Right atrium auricular region (tissue), 2 donors: ENCODE measurements around the gene PLCG1. TPM values are rescaled to one million over a fixed set of nuclear protein-coding genes. Genes with fewer than 3 reads are reported as not detected.
"Not testable (repeated sequence)": the region's sequence is repeated elsewhere in the genome, so short reads cannot be mapped to it uniquely, and the experiment has no call there.

Experiments
- DNase-seq: peaks from one replicate; pipeline ENCODE4 v3.0.0-alpha.2; 2019; ENCODE audit warnings: low spot score
- H3K27ac ChIP-seq, 2 donors: fragments of 200-600 bp; sonication (generic); 1 replicate in 1 of 2; 2 replicates in 1 of 2; pipeline ENCODE4 v1.5.1; 2016 to 2019
- H3K27me3 ChIP-seq, 2 donors: fragments of 200-600 bp; sonication (generic); one replicate each; pipeline versions ENCODE4 v1.5.1 to v1.6.0; 2017 to 2019
- H3K36me3 ChIP-seq: fragments of 200-600 bp; sonication (generic); one replicate; pipeline ENCODE4 v1.5.1; 2016
- H3K4me1 ChIP-seq, 2 donors: fragments of 200-600 bp; sonication (generic); one replicate each; pipeline versions ENCODE4 v1.5.1 to v1.6.0; 2017 to 2019
- H3K4me3 ChIP-seq, 2 donors: fragments of 200-600 bp; sonication (generic); 1 replicate in 1 of 2; 2 replicates in 1 of 2; pipeline ENCODE4 v1.5.1; 2017 to 2019; ENCODE audit warnings: mild to moderate bottlenecking in 1 of 2, moderate library complexity in 1 of 2
- H3K9me3 ChIP-seq, 2 donors: fragments of 200-600 bp; sonication (generic); one replicate each; pipeline ENCODE4 v1.5.1; 2019
- CTCF ChIP-seq, 2 donors: fragments of 200-600 bp; sonication (generic); IDR thresholded peaks; one replicate each; pipeline ENCODE4 v1.5.1; 2019; ENCODE audit warnings: antibody characterized with exemption in 2 of 2
- total RNA-seq, 2 donors: library from RNA; depleted of rRNA; stranded (reverse); fragments of >200 nt; gene quantifications; one replicate each; pipeline ENCODE4 v1.1.0, GENCODE V29; 2016

PLCG1 gene
- total RNA-seq, 2 donors from 2014 or later, result 24.1 to 59.5 TPM

- TF ChIP-seq CTCF (IDR thresholded peaks at IDR 0.05), result no peak
- Histone ChIP-seq H3K9me3 (no peaks in the 10 kb centered on the region), H3K4me3 (no peak overlapping the region), H3K36me3 (peaks cover 42% of the 10 kb centered on the region), H3K27me3 (no peaks in the 10 kb centered on the region), H3K4me1 (no peaks in the 10 kb centered on the region), H3K27ac (no peak overlapping the region)
- DNase-seq, result no peak
These were observed 10.6 kb upstream of the PLCG1 start for GRCh38 chr20:41126719-41127118.

DNA sequence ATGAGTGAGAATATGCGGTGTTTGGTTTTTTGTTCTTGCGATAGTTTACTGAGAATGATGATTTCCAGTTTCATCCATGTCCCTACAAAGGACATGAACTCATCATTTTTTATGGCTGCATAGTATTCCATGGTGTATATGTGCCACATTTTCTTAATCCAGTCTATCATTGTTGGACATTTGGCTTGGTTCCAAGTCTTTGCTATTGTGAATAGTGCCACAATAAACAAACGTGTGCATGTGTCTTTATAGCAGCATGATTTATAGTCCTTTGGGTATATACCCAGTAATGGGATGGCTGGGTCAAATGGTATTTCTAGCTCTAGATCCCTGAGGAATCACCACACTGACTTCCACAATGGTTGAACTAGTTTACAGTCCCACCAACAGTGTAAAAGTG lies 9.0 kb upstream of the PLCG1 start:
- H3K4me1 ChIP-seq, result not testable (repeated sequence)

GRCh38 chr20:41131594-41132387 lies 5.6 kb upstream of the PLCG1 start:
- H3K9me3 ChIP-seq, result no peaks in the 10 kb centered on the region
- no peaks in the 10 kb centered on the region for H3K36me3 ChIP-seq
- TF ChIP-seq CTCF (IDR thresholded peaks at IDR 0.05), result no peak
- H3K27ac ChIP-seq, result no peak overlapping the region
- peaks cover 0 to 15% of the 10 kb centered on the region in 2 donors for H3K4me1 ChIP-seq
- no peaks in the 10 kb centered on the region for H3K27me3 ChIP-seq
- no peak for DNase-seq
- no peak overlapping the region for H3K4me3 ChIP-seq

More for the DNA sequence above, 9.0 kb upstream of the PLCG1 start:
- not testable (repeated sequence) for DNase-seq, H3K27ac ChIP-seq, H3K9me3 ChIP-seq, H3K4me3 ChIP-seq, H3K27me3 ChIP-seq
- peaks cover 26% of the 10 kb centered on the region for H3K36me3 ChIP-seq

- not testable (repeated sequence) for H3K9me3 ChIP-seq, DNase-seq, H3K27me3 ChIP-seq, H3K36me3 ChIP-seq, H3K27ac ChIP-seq, H3K4me3 ChIP-seq
- H3K4me1 ChIP-seq, result peaks cover 0 to 15% of the 10 kb centered on the region in 2 donors
These were observed 5.0 kb upstream of the PLCG1 start for GRCh38 chr20:41132388-41132775.

GRCh38 chr20:41133709-41134361 lies 3.5 kb upstream of the PLCG1 start:
- no peaks in the 10 kb centered on the region for H3K9me3 ChIP-seq
- no peak overlapping the region for H3K4me3 ChIP-seq
- H3K36me3 ChIP-seq, result no peaks in the 10 kb centered on the region
- TF ChIP-seq CTCF (IDR thresholded peaks at IDR 0.05), result no peak
- DNase-seq, result no peak
- H3K4me1 ChIP-seq, result peaks cover 0 to 21% of the 10 kb centered on the region in 2 donors
- H3K27ac ChIP-seq, result no peak overlapping the region
- H3K27me3 ChIP-seq, result no peaks in the 10 kb centered on the region

DNA sequence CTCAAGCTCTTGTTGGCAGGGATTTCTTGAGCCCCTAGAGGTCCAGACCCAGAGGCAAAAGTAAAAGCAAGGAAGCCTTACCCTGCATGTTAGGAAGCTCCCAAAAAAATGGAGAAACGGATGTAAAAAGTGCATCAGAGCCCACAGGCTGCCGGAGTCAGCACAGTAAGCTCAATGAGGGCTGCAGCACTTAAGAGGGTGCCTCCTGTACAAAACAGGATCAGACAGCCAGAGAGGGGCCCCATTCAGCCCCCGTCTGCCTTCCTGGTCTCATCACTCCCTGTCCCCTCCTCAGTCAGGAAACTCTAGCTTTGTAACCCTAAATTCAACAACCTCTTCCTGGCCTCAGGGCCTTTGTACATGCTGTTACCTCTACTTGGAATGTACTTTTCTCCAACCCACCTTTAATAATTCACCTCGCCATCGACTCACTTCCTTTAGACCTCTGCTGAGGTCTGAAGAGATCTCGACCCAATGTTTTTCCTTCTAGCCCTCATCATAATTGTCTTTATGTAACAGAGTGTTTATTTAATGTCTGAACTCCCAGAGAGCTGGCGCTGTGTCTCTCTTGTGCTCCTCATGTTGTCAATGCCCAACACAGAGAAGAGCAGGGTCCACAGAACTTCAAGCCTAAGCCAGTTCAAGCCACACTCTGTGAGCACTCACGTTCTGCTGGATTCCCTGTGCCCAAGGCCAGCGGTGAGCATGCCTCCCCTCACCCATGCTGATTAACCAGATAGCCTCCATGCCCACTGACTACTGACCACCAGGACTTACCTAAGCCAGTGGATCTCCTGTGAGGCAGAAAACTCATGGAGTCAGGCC lies 2.8 kb upstream of the PLCG1 start:
- H3K27ac ChIP-seq, result no peak overlapping the region
- no peaks in the 10 kb centered on the region for H3K9me3 ChIP-seq
- TF ChIP-seq CTCF (IDR thresholded peaks at IDR 0.05), result no peak
- no peak for DNase-seq
- no peaks in the 10 kb centered on the region for H3K27me3 ChIP-seq
- H3K36me3 ChIP-seq, result no peaks in the 10 kb centered on the region
- H3K4me3 ChIP-seq, result no peak overlapping the region
- H3K4me1 ChIP-seq, result peaks cover 0 to 29% of the 10 kb centered on the region in 2 donors
